WTC11 (cell line): ENCODE measurements around the gene TMEM187. TPM values are rescaled to one million over a fixed set of nuclear protein-coding genes. Genes with fewer than 3 reads are reported as not detected.

Source experiments
- ATAC-seq: fragments of 200-7000 bp; cut with Tn5 transposase; 2 replicates; pipeline ENCODE4 v1.10.0; 2021; ENCODE audit warnings: mild to moderate bottlenecking, moderate library complexity
- CTCF ChIA-PET: fragments of 300-600 bp; sonication (Branson Sonifier 250); formaldehyde crosslinking; loops from one replicate; lab custom pipeline; 2021; ENCODE audit warnings: antibody characterized with exemption; lab: Charles Lee
- POLR2A ChIA-PET: fragments of 350-600 bp; sonication (Branson Sonifier 250); formaldehyde crosslinking; loops from one replicate; lab custom pipeline; 2021; ENCODE audit warnings: antibody characterized with exemption; lab: Charles Lee
- DNase-seq: peaks from one replicate; pipeline ENCODE4 v3.0.0; 2021; ENCODE audit warnings: low spot score
- H3K27ac Mint-ChIP-seq: 2 replicates; pipeline ENCODE4 v1.8.0; 2021; ENCODE audit warnings: mixed read lengths
- H3K27me3 Mint-ChIP-seq: 2 replicates; pipeline ENCODE4 v1.8.0; 2021; ENCODE audit warnings: low read depth, mild to moderate bottlenecking, moderate library complexity, mixed read lengths
- H3K36me3 Mint-ChIP-seq: 2 replicates; pipeline ENCODE4 v1.8.0; 2021; ENCODE audit warnings: mixed read lengths
- H3K4me1 Mint-ChIP-seq: 2 replicates; pipeline ENCODE4 v1.8.0; 2022; ENCODE audit warnings: mixed read lengths
- H3K4me3 Mint-ChIP-seq: 2 replicates; pipeline ENCODE4 v1.8.0; 2021; ENCODE audit warnings: mild to moderate bottlenecking, moderate library complexity, mixed read lengths
- H3K9me3 Mint-ChIP-seq: 2 replicates; pipeline ENCODE4 v1.8.0; 2021; ENCODE audit warnings: mixed read lengths
- CDX4 ChIP-seq: fragments of 250-450 bp; sonication (Bioruptor Pico); IDR thresholded peaks from 2 replicates; pipeline ENCODE4 v1.9.0; 2021; ENCODE audit warnings: moderate library complexity, mild to moderate bottlenecking, inconsistent platforms, borderline replicate concordance
- GRHL2 ChIP-seq: fragments of 250-450 bp; sonication (Bioruptor Pico); IDR thresholded peaks from 2 replicates; pipeline ENCODE4 v1.8.0; 2022; ENCODE audit warnings: mild to moderate bottlenecking, moderate library complexity; ENCODE audit not compliant: insufficient replicate concordance, severe bottlenecking
- HMGA2 ChIP-seq: fragments of 250-450 bp; sonication (Bioruptor Pico); IDR thresholded peaks from 2 replicates; pipeline ENCODE4 v1.4.0; 2021; ENCODE audit warnings: mild to moderate bottlenecking, moderate library complexity
- JAZF1 ChIP-seq: fragments of 250-450 bp; sonication (Bioruptor Pico); IDR thresholded peaks from 2 replicates; pipeline ENCODE4 v1.9.0; 2021; ENCODE audit warnings: moderate library complexity, mild to moderate bottlenecking, inconsistent platforms
- JUN ChIP-seq: sonication (generic); formaldehyde crosslinking; IDR thresholded peaks from 2 replicates; pipeline ENCODE4 v1.8.0; 2023; ENCODE audit warnings: mild to moderate bottlenecking, missing genetic modification reagents
- NR3C1 ChIP-seq: sonication (generic); formaldehyde crosslinking; conservative IDR thresholded peaks from 2 replicates; pipeline ENCODE4 v1.8.1; 2023; ENCODE audit warnings: low read depth, mild to moderate bottlenecking, missing genetic modification reagents
- SMAD4 ChIP-seq: sonication (generic); formaldehyde crosslinking; IDR thresholded peaks from 2 replicates; pipeline ENCODE4 v1.8.0; 2022; ENCODE audit warnings: mild to moderate bottlenecking, missing genetic modification reagents
- TEAD1 ChIP-seq: sonication (generic); formaldehyde crosslinking; IDR thresholded peaks from 2 replicates; pipeline ENCODE4 v1.8.0; 2022; ENCODE audit warnings: mild to moderate bottlenecking, missing genetic modification reagents
- ZNF232 ChIP-seq: sonication (generic); formaldehyde crosslinking; IDR thresholded peaks from 2 replicates; pipeline ENCODE4 v1.8.0; 2022; ENCODE audit warnings: mild to moderate bottlenecking, missing genetic modification reagents
- ZNF396 ChIP-seq: fragments of 250-450 bp; sonication (Bioruptor Pico); IDR thresholded peaks from 2 replicates; pipeline ENCODE4 v1.8.0; 2021; ENCODE audit warnings: mild to moderate bottlenecking, moderate library complexity, borderline replicate concordance
- ZNF416 ChIP-seq: fragments of 250-450 bp; sonication (Bioruptor Pico); IDR thresholded peaks from 2 replicates; pipeline ENCODE4 v1.9.0; 2021; ENCODE audit warnings: mild to moderate bottlenecking, inconsistent platforms
- total RNA-seq: library from RNA; stranded (reverse); gene quantifications from 3 replicates; pipeline ENCODE4 v1.2.3, GENCODE V29; 2021
- TF ChIP-seq, protein P1 (sequence below): sonication (generic); formaldehyde crosslinking; conservative IDR thresholded peaks from 2 replicates; pipeline ENCODE4 v1.8.1; 2023; ENCODE audit warnings: mild to moderate bottlenecking, low read depth, missing genetic modification reagents, moderate library complexity
- TF ChIP-seq, protein P2 (sequence below): sonication (generic); formaldehyde crosslinking; IDR thresholded peaks from 2 replicates; pipeline ENCODE4 v1.8.0; 2022; ENCODE audit warnings: mild to moderate bottlenecking, missing genetic modification reagents
- TF ChIP-seq, protein P3 (sequence below): fragments of 250-450 bp; sonication (Bioruptor Pico); IDR thresholded peaks from 2 replicates; pipeline ENCODE4 v1.9.0; 2021; ENCODE audit warnings: mild to moderate bottlenecking, borderline replicate concordance
- TF ChIP-seq, protein P4 (sequence below): sonication (generic); formaldehyde crosslinking; IDR thresholded peaks from 2 replicates; pipeline ENCODE4 v1.8.0; 2022; ENCODE audit warnings: mild to moderate bottlenecking, missing genetic modification reagents
- TF ChIP-seq, protein P5 (sequence below): sonication (generic); formaldehyde crosslinking; IDR thresholded peaks from 2 replicates; pipeline ENCODE4 v1.8.1; 2022; ENCODE audit warnings: missing genetic modification reagents, borderline replicate concordance

Gene TMEM187
- total RNA-seq, 1 experiment from 2014 or later = 8.4 TPM

DNA sequence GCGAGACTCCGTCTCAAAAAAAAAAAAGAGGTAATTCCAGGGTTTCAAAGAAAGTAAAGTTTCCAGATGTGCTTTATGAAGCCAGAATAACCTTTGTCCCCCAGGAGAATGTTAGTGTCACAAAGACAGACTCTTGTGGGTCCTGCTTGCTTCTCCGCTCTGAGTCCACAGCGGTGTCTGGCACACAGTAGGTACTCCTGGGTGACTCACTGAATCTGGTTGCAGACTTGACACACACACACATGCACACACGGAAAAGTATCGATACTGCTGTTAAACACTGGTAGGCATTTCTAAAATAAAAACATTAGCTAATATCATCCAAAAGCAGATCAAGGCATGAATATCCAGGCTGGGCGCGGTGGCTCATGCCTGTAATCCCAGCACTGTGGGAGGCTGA, 22.9 kb downstream of the TMEM187 start:
- H3K9me3 Mint-ChIP-seq = no peaks in the 10 kb centered on the region
- ATAC-seq = no peak
- no peak overlapping the region for H3K27ac Mint-ChIP-seq
- DNase-seq = no peak
- no peaks in the 10 kb centered on the region for H3K36me3 Mint-ChIP-seq
- no peaks in the 10 kb centered on the region for H3K27me3 Mint-ChIP-seq
- TF ChIP-seq GRHL2 (CRISPR knock-in tag) (no peak), JUN (CRISPR knock-in tag) (no peak), ZNF232 (no peak), SMAD4 (CRISPR knock-in tag) (no peak), HMGA2 (CRISPR knock-in tag) (no peak), ZNF416 (CRISPR knock-in tag) (no peak), TEAD1 (CRISPR knock-in tag) (no peak), JAZF1 (no peak), ZNF396 (no peak), CDX4 (CRISPR knock-in tag) (no peak), NR3C1 (CRISPR knock-in tag) (no peak)
- TF ChIP-seq, protein P1, sequence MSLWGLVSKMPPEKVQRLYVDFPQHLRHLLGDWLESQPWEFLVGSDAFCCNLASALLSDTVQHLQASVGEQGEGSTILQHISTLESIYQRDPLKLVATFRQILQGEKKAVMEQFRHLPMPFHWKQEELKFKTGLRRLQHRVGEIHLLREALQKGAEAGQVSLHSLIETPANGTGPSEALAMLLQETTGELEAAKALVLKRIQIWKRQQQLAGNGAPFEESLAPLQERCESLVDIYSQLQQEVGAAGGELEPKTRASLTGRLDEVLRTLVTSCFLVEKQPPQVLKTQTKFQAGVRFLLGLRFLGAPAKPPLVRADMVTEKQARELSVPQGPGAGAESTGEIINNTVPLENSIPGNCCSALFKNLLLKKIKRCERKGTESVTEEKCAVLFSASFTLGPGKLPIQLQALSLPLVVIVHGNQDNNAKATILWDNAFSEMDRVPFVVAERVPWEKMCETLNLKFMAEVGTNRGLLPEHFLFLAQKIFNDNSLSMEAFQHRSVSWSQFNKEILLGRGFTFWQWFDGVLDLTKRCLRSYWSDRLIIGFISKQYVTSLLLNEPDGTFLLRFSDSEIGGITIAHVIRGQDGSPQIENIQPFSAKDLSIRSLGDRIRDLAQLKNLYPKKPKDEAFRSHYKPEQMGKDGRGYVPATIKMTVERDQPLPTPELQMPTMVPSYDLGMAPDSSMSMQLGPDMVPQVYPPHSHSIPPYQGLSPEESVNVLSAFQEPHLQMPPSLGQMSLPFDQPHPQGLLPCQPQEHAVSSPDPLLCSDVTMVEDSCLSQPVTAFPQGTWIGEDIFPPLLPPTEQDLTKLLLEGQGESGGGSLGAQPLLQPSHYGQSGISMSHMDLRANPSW = no peak
- TF ChIP-seq, protein P2, sequence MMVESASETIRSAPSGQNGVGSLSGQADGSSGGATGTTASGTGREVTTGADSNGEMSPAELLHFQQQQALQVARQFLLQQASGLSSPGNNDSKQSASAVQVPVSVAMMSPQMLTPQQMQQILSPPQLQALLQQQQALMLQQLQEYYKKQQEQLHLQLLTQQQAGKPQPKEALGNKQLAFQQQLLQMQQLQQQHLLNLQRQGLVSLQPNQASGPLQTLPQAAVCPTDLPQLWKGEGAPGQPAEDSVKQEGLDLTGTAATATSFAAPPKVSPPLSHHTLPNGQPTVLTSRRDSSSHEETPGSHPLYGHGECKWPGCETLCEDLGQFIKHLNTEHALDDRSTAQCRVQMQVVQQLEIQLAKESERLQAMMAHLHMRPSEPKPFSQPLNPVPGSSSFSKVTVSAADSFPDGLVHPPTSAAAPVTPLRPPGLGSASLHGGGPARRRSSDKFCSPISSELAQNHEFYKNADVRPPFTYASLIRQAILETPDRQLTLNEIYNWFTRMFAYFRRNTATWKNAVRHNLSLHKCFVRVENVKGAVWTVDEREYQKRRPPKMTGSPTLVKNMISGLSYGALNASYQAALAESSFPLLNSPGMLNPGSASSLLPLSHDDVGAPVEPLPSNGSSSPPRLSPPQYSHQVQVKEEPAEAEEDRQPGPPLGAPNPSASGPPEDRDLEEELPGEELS = no peak
- TF ChIP-seq, protein P3, sequence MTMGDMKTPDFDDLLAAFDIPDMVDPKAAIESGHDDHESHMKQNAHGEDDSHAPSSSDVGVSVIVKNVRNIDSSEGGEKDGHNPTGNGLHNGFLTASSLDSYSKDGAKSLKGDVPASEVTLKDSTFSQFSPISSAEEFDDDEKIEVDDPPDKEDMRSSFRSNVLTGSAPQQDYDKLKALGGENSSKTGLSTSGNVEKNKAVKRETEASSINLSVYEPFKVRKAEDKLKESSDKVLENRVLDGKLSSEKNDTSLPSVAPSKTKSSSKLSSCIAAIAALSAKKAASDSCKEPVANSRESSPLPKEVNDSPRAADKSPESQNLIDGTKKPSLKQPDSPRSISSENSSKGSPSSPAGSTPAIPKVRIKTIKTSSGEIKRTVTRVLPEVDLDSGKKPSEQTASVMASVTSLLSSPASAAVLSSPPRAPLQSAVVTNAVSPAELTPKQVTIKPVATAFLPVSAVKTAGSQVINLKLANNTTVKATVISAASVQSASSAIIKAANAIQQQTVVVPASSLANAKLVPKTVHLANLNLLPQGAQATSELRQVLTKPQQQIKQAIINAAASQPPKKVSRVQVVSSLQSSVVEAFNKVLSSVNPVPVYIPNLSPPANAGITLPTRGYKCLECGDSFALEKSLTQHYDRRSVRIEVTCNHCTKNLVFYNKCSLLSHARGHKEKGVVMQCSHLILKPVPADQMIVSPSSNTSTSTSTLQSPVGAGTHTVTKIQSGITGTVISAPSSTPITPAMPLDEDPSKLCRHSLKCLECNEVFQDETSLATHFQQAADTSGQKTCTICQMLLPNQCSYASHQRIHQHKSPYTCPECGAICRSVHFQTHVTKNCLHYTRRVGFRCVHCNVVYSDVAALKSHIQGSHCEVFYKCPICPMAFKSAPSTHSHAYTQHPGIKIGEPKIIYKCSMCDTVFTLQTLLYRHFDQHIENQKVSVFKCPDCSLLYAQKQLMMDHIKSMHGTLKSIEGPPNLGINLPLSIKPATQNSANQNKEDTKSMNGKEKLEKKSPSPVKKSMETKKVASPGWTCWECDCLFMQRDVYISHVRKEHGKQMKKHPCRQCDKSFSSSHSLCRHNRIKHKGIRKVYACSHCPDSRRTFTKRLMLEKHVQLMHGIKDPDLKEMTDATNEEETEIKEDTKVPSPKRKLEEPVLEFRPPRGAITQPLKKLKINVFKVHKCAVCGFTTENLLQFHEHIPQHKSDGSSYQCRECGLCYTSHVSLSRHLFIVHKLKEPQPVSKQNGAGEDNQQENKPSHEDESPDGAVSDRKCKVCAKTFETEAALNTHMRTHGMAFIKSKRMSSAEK (CRISPR knock-in tag) = no peak
- TF ChIP-seq, protein P4, sequence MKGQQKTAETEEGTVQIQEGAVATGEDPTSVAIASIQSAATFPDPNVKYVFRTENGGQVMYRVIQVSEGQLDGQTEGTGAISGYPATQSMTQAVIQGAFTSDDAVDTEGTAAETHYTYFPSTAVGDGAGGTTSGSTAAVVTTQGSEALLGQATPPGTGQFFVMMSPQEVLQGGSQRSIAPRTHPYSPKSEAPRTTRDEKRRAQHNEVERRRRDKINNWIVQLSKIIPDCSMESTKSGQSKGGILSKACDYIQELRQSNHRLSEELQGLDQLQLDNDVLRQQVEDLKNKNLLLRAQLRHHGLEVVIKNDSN = no peak
- TF ChIP-seq, protein P5, sequence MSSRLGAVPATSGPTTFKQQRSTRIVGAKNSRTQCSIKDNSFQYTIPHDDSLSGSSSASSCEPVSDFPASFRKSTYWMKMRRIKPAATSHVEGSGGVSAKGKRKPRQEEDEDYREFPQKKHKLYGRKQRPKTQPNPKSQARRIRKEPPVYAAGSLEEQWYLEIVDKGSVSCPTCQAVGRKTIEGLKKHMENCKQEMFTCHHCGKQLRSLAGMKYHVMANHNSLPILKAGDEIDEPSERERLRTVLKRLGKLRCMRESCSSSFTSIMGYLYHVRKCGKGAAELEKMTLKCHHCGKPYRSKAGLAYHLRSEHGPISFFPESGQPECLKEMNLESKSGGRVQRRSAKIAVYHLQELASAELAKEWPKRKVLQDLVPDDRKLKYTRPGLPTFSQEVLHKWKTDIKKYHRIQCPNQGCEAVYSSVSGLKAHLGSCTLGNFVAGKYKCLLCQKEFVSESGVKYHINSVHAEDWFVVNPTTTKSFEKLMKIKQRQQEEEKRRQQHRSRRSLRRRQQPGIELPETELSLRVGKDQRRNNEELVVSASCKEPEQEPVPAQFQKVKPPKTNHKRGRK (CRISPR knock-in tag) = no peak
- ChIA-PET CTCF (no interaction called here), POLR2A (no interaction called here)
- H3K4me3 Mint-ChIP-seq = no peak overlapping the region
- H3K4me1 Mint-ChIP-seq = peaks cover 7% of the 10 kb centered on the region
